CD4-positive, alpha-beta memory T cell (primary cell): ENCODE measurements around the gene KAT8. TPM values are rescaled to one million over a fixed set of nuclear protein-coding genes. Genes with fewer than 3 reads are reported as not detected.
"Not testable (repeated sequence)": the region's sequence is repeated elsewhere in the genome, so short reads cannot be mapped to it uniquely, and the experiment has no call there.

ENCODE experiments used
- CTCF ChIA-PET: fragments of 350-600 bp; sonication (Branson Sonifier 250); formaldehyde crosslinking; loops from one replicate; lab custom pipeline; 2021; ENCODE audit warnings: inconsistent platforms; ENCODE audit not compliant: partially characterized antibody; lab: Charles Lee
- POLR2A ChIA-PET: fragments of 350-600 bp; sonication (Branson Sonifier 250); formaldehyde crosslinking; loops from one replicate; lab custom pipeline; 2021; ENCODE audit not compliant: partially characterized antibody; lab: Charles Lee
- DNase-seq, 5 donors: peaks; one replicate each; pipeline versions ENCODE4 v3.0.0 to v3.0.0-alpha.2; 2020 to 2022; ENCODE audit warnings: mixed read lengths in 1 of 5
- H3K27ac ChIP-seq: one replicate; pipeline ENCODE4 v1.7.0; 2013; ENCODE audit warnings: low read depth, low read length
- H3K27me3 ChIP-seq: 2 replicates; pipeline ENCODE4 v1.7.0; 2013; ENCODE audit warnings: mild to moderate bottlenecking, low read length, moderate library complexity; ENCODE audit not compliant: insufficient read depth
- H3K36me3 ChIP-seq: 2 replicates; pipeline ENCODE4 v1.7.0; 2013; ENCODE audit warnings: mild to moderate bottlenecking, low read length, moderate library complexity; ENCODE audit not compliant: insufficient read depth
- H3K4me1 ChIP-seq: 2 replicates; pipeline ENCODE4 v1.7.0; 2013; ENCODE audit warnings: mild to moderate bottlenecking, low read length, moderate library complexity; ENCODE audit not compliant: insufficient read depth
- H3K4me3 ChIP-seq, 2 donors: one replicate each; pipeline ENCODE4 v1.7.0; 2013; ENCODE audit warnings: low read length in 2 of 2, mild to moderate bottlenecking in 1 of 2
- H3K9me3 ChIP-seq, 2 donors: one replicate each; pipeline ENCODE4 v1.7.0; 2013; ENCODE audit warnings: low read length in 2 of 2, control low read depth in 1 of 2; ENCODE audit not compliant: control insufficient read depth in 1 of 2
- H3K27ac Mint-ChIP-seq, 7 donors: one replicate each; pipeline ENCODE4 v1.8.0; 2020 to 2021; ENCODE audit warnings: mixed read lengths in 7 of 7, mild to moderate bottlenecking in 6 of 7, inconsistent platforms in 3 of 7, moderate library complexity in 3 of 7
- H3K27me3 Mint-ChIP-seq, 2 donors: one replicate each; pipeline ENCODE4 v1.8.0; 2020 to 2021; ENCODE audit warnings: mixed read lengths in 2 of 2
- H3K36me3 Mint-ChIP-seq, 2 donors: one replicate each; pipeline ENCODE4 v1.8.0; 2020 to 2021; ENCODE audit warnings: mixed read lengths in 2 of 2, inconsistent platforms in 1 of 2, mild to moderate bottlenecking in 1 of 2
- H3K4me1 Mint-ChIP-seq, 4 donors: one replicate each; pipeline ENCODE4 v1.8.0; 2020 to 2021; ENCODE audit warnings: mixed read lengths in 4 of 4, mild to moderate bottlenecking in 1 of 4
- H3K4me3 Mint-ChIP-seq, 8 donors: one replicate each; pipeline ENCODE4 v1.8.0; 2020 to 2021; ENCODE audit warnings: mixed read lengths in 8 of 8, mild to moderate bottlenecking in 7 of 8, moderate library complexity in 6 of 8, inconsistent platforms in 3 of 8
- H3K9me3 Mint-ChIP-seq, 8 donors: one replicate each; pipeline ENCODE4 v1.8.0; 2020 to 2021; ENCODE audit warnings: mixed read lengths in 8 of 8, mild to moderate bottlenecking in 5 of 8, inconsistent platforms in 3 of 8, moderate library complexity in 1 of 8
- intact Hi-C: fragments of 100-400 bp; cut with micrococcal nuclease; formaldehyde crosslinking; loops from one replicate; pipeline ENCODE4 v1.15.1; 2023
- polyA plus RNA-seq, 2 donors: library from polyadenylated mRNA; unstranded; fragments of 300-500 nt; fragmentation: Illumina TruSeq; gene quantifications; one replicate each; pipeline ENCODE4 v1.2.3, GENCODE V29; 2021
- total RNA-seq, 2 experiments: library from RNA; stranded (reverse); gene quantifications; one replicate each; pipeline ENCODE4 v1.2.3, GENCODE V29; 2021

KAT8 gene
- total and polyA plus RNA-seq, 4 experiments from 2014 or later = 37.5 to 94.2 (median 79.8) TPM

- DNase-seq = no peak
- intact Hi-C loops = no loop called here
- H3K27ac ChIP-seq = no peak overlapping the region
- H3K27me3 ChIP-seq = no peaks in the 10 kb centered on the region
- no peak overlapping the region for H3K4me3 Mint-ChIP-seq
- H3K4me3 ChIP-seq = no peak overlapping the region
- H3K27me3 Mint-ChIP-seq = no peaks in the 10 kb centered on the region
- H3K36me3 ChIP-seq = peaks cover 18% of the 10 kb centered on the region
- peaks cover 4 to 23% of the 10 kb centered on the region in 2 donors for H3K36me3 Mint-ChIP-seq
- ChIA-PET POLR2A (interaction anchor here (1.5 kb wide), 1 partner anchor 9 kb away, joined by 4 read pairs; no protein-coding TSS in a partner anchor), CTCF (interaction anchor here (2.6 kb wide), 1 partner anchor 8 kb away, joined by 10 read pairs; no protein-coding TSS in a partner anchor)
- peaks cover 0 to 3% (median 0%) of the 10 kb centered on the region in 4 donors for H3K4me1 Mint-ChIP-seq
- H3K9me3 ChIP-seq = no peaks in the 10 kb centered on the region
- no peaks in the 10 kb centered on the region for H3K9me3 Mint-ChIP-seq
- H3K27ac Mint-ChIP-seq = peak overlapping the region in 1 of 7 donors; percentile 64
- H3K4me1 ChIP-seq = no peaks in the 10 kb centered on the region
Measured at GRCh38 chr16:31134091-31134571, 16.7 kb downstream of the KAT8 start.

GRCh38 chr16:31134625-31135534, 17.4 kb downstream of the KAT8 start:
- Mint-ChIP-seq H3K4me1 (peaks cover 0 to 3% (median 0%) of the 10 kb centered on the region in 4 donors), H3K36me3 (peaks cover 4 to 19% of the 10 kb centered on the region in 2 donors), H3K4me3 (no peak overlapping the region), H3K27me3 (no peaks in the 10 kb centered on the region), H3K9me3 (no peaks in the 10 kb centered on the region), H3K27ac (no peak overlapping the region)
- Histone ChIP-seq H3K4me3 (no peak overlapping the region), H3K27ac (no peak overlapping the region), H3K27me3 (no peaks in the 10 kb centered on the region), H3K9me3 (no peaks in the 10 kb centered on the region), H3K4me1 (no peaks in the 10 kb centered on the region), H3K36me3 (peaks cover 10% of the 10 kb centered on the region)
- CTCF ChIA-PET = interaction anchor here (0.8 to 2.6 kb wide), 3 partner anchors 8 to 733 kb away, joined by 3 to 10 read pairs (median 3); no protein-coding TSS in a partner anchor
- DNase-seq = no peak
- intact Hi-C loops = no loop called here
- POLR2A ChIA-PET = interaction anchor here (1.5 kb wide), 1 partner anchor 8 kb away, joined by 4 read pairs; no protein-coding TSS in a partner anchor

GRCh38 chr16:31135535-31136286, 18.2 kb downstream of the KAT8 start, which contains the start of gene PRSS8:
PRSS8 (minus strand) TSS chr16:31135727; CDS start chr16:31135498, 229 bp downstream.
- H3K9me3 Mint-ChIP-seq = no peaks in the 10 kb centered on the region
- H3K36me3 Mint-ChIP-seq = peaks cover 4 to 14% of the 10 kb centered on the region in 2 donors
- no peaks in the 10 kb centered on the region for H3K27me3 ChIP-seq
- no peak within 1 kb of the TSS for H3K4me3 ChIP-seq
- ChIA-PET CTCF (interaction anchor here (1.4 kb wide), 1 partner anchor 733 kb away, joined by 3 read pairs; no protein-coding TSS in a partner anchor), POLR2A (interaction anchor here (0.6 to 1.0 kb wide), 3 partner anchors 18 to 138 kb away, joined by 3 to 5 read pairs (median 3); partner anchors contain the start of gene KAT8)
- H3K27ac ChIP-seq = no peak within 1 kb of the TSS
- no peaks in the 10 kb centered on the region for H3K9me3 ChIP-seq
- intact Hi-C loops = no loop called here
- no peak within 1 kb of the TSS for H3K4me3 Mint-ChIP-seq
- peaks cover 0 to 4% (median 0%) of the 10 kb centered on the region in 4 donors for H3K4me1 Mint-ChIP-seq
- H3K27ac Mint-ChIP-seq = peak within 1 kb of the TSS in 2 of 7 donors; percentile 64 to 88
- H3K36me3 ChIP-seq = peaks cover 4% of the 10 kb centered on the region
- H3K4me1 ChIP-seq = no peaks in the 10 kb centered on the region
- H3K27me3 Mint-ChIP-seq = no peaks in the 10 kb centered on the region
- no peak for DNase-seq

- ChIA-PET CTCF (interaction anchor here (1.4 kb wide), 1 partner anchor 732 kb away, joined by 3 read pairs; no protein-coding TSS in a partner anchor), POLR2A (interaction anchor here (0.6 to 1.0 kb wide), 3 partner anchors 18 to 139 kb away, joined by 3 to 5 read pairs (median 3); partner anchors contain the start of gene KAT8)
- no peak overlapping the region for H3K4me3 Mint-ChIP-seq
- no peak overlapping the region for H3K27ac Mint-ChIP-seq
- peaks cover 0 to 4% (median 0%) of the 10 kb centered on the region in 4 donors for H3K4me1 Mint-ChIP-seq
- H3K36me3 Mint-ChIP-seq = peaks cover 4 to 12% of the 10 kb centered on the region in 2 donors
- Histone ChIP-seq H3K4me1 (no peaks in the 10 kb centered on the region), H3K27me3 (no peaks in the 10 kb centered on the region), H3K4me3 (no peak overlapping the region), H3K27ac (no peak overlapping the region), H3K9me3 (no peaks in the 10 kb centered on the region), H3K36me3 (no peaks in the 10 kb centered on the region)
- DNase-seq = no peak
- intact Hi-C loops = no loop called here
- H3K27me3 Mint-ChIP-seq = no peaks in the 10 kb centered on the region
- H3K9me3 Mint-ChIP-seq = no peaks in the 10 kb centered on the region
Measured at GRCh38 chr16:31136287-31136662, 18.8 kb downstream of the KAT8 start.

- CTCF ChIA-PET = interaction anchor here (1.4 kb wide), 1 partner anchor 731 kb away, joined by 3 read pairs; no protein-coding TSS in a partner anchor
Measured at GRCh38 chr16:31136822-31137499, 19.5 kb downstream of the KAT8 start.

More at GRCh38 chr16:31136822-31137499, 19.5 kb downstream of the KAT8 start:
- H3K27me3 Mint-ChIP-seq, H3K4me3 ChIP-seq, H3K27me3 ChIP-seq, H3K9me3 Mint-ChIP-seq, H3K27ac ChIP-seq, H3K9me3 ChIP-seq, DNase-seq, H3K36me3 Mint-ChIP-seq, intact Hi-C loops, H3K4me1 ChIP-seq, H3K36me3 ChIP-seq, H3K27ac Mint-ChIP-seq, H3K4me1 Mint-ChIP-seq, H3K4me3 Mint-ChIP-seq: not testable (repeated sequence)
- POLR2A ChIA-PET = interaction anchor here (1.0 kb wide), 1 partner anchor 140 kb away, joined by 3 read pairs; no protein-coding TSS in a partner anchor
